HCT116 (cell line): ENCODE measurements around the gene DONSON. TPM values are rescaled to one million over a fixed set of nuclear protein-coding genes. Genes with fewer than 3 reads are reported as not detected.
"Not testable (repeated sequence)": the region's sequence is repeated elsewhere in the genome, so short reads cannot be mapped to it uniquely, and the experiment has no call there.

Experiments used
- ATAC-seq: fragments of 200-7000 bp; cut with Tn5 transposase; 2 replicates; pipeline ENCODE4 v1.9.1; 2020; ENCODE audit warnings: mild to moderate bottlenecking, moderate library complexity
- BruUV-seq: library from RNA; stranded (reverse); fragments of 400-500 nt; replicated peaks from 2 replicates; lab custom pipeline; 2021; lab: Mats Ljungman, UMichigan
- CTCF ChIA-PET: fragments of 300-600 bp; sonication (Branson Sonifier 250); formaldehyde crosslinking; loops from one replicate; lab custom pipeline; 2021; ENCODE audit warnings: antibody characterized with exemption; lab: Charles Lee
- POLR2A ChIA-PET: fragments of 300-600, 350-600 bp; sonication (Branson Sonifier 250); formaldehyde crosslinking; loops from one replicate; lab custom pipeline; 2021; ENCODE audit warnings: antibody characterized with exemption; lab: Charles Lee
- RAD21 ChIA-PET, 2 experiments: fragments of 300-600 bp; sonication (Branson Sonifier 250); formaldehyde crosslinking; loops; one replicate each; lab custom pipeline; 2023; ENCODE audit warnings: low total read pairs in 2 of 2; ENCODE audit not compliant: uncharacterized antibody in 2 of 2, unreplicated experiment in 2 of 2, low non-redundant PET in 1 of 2; lab: Charles Lee
- DNase-seq: peaks from one replicate; pipeline ENCODE4 v3.0.0-alpha.2; 2010; ENCODE audit warnings: low read depth, low spot score
- H2AFZ ChIP-seq: fragments of 200-600 bp; shearing (Covaris generic), sonication (generic); 2 replicates; pipeline ENCODE4 v1.6.1; 2017; ENCODE audit warnings: low read depth, mixed run types, mixed read lengths, antibody characterized with exemption, low read length; ENCODE audit not compliant: poor library complexity, severe bottlenecking
- H3K27ac ChIP-seq: 2 replicates; pipeline ENCODE4 v1.5.1; 2012; ENCODE audit warnings: low read depth, low read length
- H3K27me3 ChIP-seq: fragments of 200-600 bp; sonication (generic); 2 replicates; pipeline ENCODE4 v1.6.1; 2016; ENCODE audit warnings: mixed run types, low read length, mixed read lengths; ENCODE audit not compliant: insufficient read depth
- H3K36me3 ChIP-seq, 2 experiments: fragments of 200-500 bp in 1 of 2; fragments of 200-600 bp in 1 of 2; sonication (Bioruptor generic) in 1 of 2; sonication (generic) in 1 of 2; 2 replicates each; pipeline versions ENCODE4 v1.5.1 to v1.6.1; 2014 to 2016; ENCODE audit warnings: low read length in 2 of 2, inconsistent platforms in 1 of 2, mixed read lengths in 1 of 2, mixed run types in 1 of 2; ENCODE audit not compliant: insufficient read depth in 2 of 2, control insufficient read depth in 1 of 2
- H3K4me1 ChIP-seq, 2 experiments: fragments of 200-600 bp in 1 of 2; sonication (generic) in 1 of 2; 2 replicates each; pipeline versions ENCODE4 v1.5.1 to v1.6.1; 2012 to 2017; ENCODE audit warnings: low read length in 2 of 2, inconsistent platforms in 1 of 2, mild to moderate bottlenecking in 1 of 2, mixed read lengths in 1 of 2, mixed run types in 1 of 2, moderate library complexity in 1 of 2; ENCODE audit not compliant: insufficient read depth in 2 of 2, control insufficient read depth in 1 of 2
- H3K4me2 ChIP-seq: fragments of 200-600 bp; sonication (generic); 2 replicates; pipeline ENCODE4 v1.6.1; 2017; ENCODE audit warnings: mixed run types, low read length, mixed read lengths
- H3K4me3 ChIP-seq, 2 experiments: fragments of 200-600 bp in 1 of 2; sonication (generic) in 1 of 2; replicated peaks in 1 of 2; 2 replicates each; pipeline ENCODE4 v1.5.1; 2011 to 2016; ENCODE audit warnings: low read length in 2 of 2, control low read depth in 1 of 2, low read depth in 1 of 2, mild to moderate bottlenecking in 1 of 2, mixed read lengths in 1 of 2, mixed run types in 1 of 2
- H3K79me2 ChIP-seq: fragments of 200-600 bp; sonication (generic); 2 replicates; pipeline ENCODE4 v1.6.1; 2017; ENCODE audit warnings: mild to moderate bottlenecking, mixed run types, low read length, moderate library complexity, mixed read lengths; ENCODE audit not compliant: insufficient read depth
- H3K9ac ChIP-seq: fragments of 200-600 bp; sonication (generic); 2 replicates; pipeline ENCODE4 v1.6.1; 2016; ENCODE audit warnings: low read length, mixed read lengths
- H3K9me2 ChIP-seq: fragments of 200-600 bp; sonication (generic), shearing (Covaris generic); 2 replicates; pipeline ENCODE4 v1.6.1; 2017; ENCODE audit warnings: mixed run types, mild to moderate bottlenecking, moderate library complexity; ENCODE audit not compliant: insufficient read depth
- H3K9me3 ChIP-seq, 2 experiments: fragments of 200-500 bp in 1 of 2; fragments of 200-600 bp in 1 of 2; sonication (Bioruptor generic) in 1 of 2; sonication (generic) in 1 of 2; 2 replicates each; pipeline ENCODE4 v1.6.1; 2014 to 2017; ENCODE audit warnings: low read length in 2 of 2, mixed read lengths in 2 of 2, inconsistent platforms in 1 of 2, low read depth in 1 of 2, mild to moderate bottlenecking in 1 of 2, mixed run types in 1 of 2, moderate library complexity in 1 of 2; ENCODE audit not compliant: control insufficient read depth in 1 of 2, insufficient read depth in 1 of 2
- H4K20me1 ChIP-seq: fragments of 200-600 bp; sonication (generic), shearing (Covaris generic); 2 replicates; pipeline ENCODE4 v1.6.1; 2017; ENCODE audit warnings: mixed run types, mild to moderate bottlenecking, moderate library complexity; ENCODE audit not compliant: insufficient read depth
- CEBPB ChIP-seq: IDR thresholded peaks from 2 replicates; pipeline ENCODE4 v1.6.1; 2012; ENCODE audit warnings: low read depth
- ELF1 ChIP-seq: IDR thresholded peaks from 2 replicates; pipeline ENCODE4 v1.6.1; 2012; ENCODE audit warnings: low read depth, borderline replicate concordance
- POLR2AphosphoS5 ChIP-seq: IDR thresholded peaks from 2 replicates; pipeline ENCODE4 v1.6.1; 2011; ENCODE audit warnings: mild to moderate bottlenecking, low read depth, low read length, moderate library complexity
- TCF7L2 ChIP-seq: IDR thresholded peaks from 2 replicates; pipeline ENCODE4 v1.7.0; 2011; ENCODE audit warnings: borderline replicate concordance, inconsistent platforms; ENCODE audit not compliant: insufficient read depth, insufficient read length; ENCODE audit errors: extremely low read depth
- YY1 ChIP-seq: IDR thresholded peaks from 2 replicates; pipeline ENCODE4 v1.6.1; 2011; ENCODE audit warnings: low read length, low read depth, moderate library complexity, mild to moderate bottlenecking; ENCODE audit not compliant: insufficient replicate concordance; ENCODE audit errors: extremely low read depth
- ZBTB33 ChIP-seq: IDR thresholded peaks from 2 replicates; pipeline ENCODE4 v1.6.1; 2011; ENCODE audit warnings: mild to moderate bottlenecking, low read length, moderate library complexity; ENCODE audit not compliant: insufficient replicate concordance; ENCODE audit errors: extremely low read depth
- ZFX ChIP-seq: fragments of 450-650 bp; IDR thresholded peaks from 2 replicates; pipeline ENCODE4 v1.6.1; 2017
- intact Hi-C: fragments of 100-400 bp; cut with micrococcal nuclease; formaldehyde crosslinking; loops from 2 replicates; pipeline ENCODE4 v1.10.0; 2022
- total RNA-seq: library from RNA; stranded (reverse); gene quantifications from one replicate; pipeline ENCODE4 v1.2.1, GENCODE V29; 2021; ENCODE audit not compliant: unreplicated experiment

DONSON gene
- total RNA-seq, 1 experiment from 2014 or later = 31.7 TPM

- H3K36me3 ChIP-seq = peaks cover 46 to 53% of the 10 kb centered on the region in 2 experiments
- ChIA-PET CTCF (interaction anchor here (1.5 kb wide), 1 partner anchor 27 kb away, joined by 6 read pairs; no protein-coding TSS in a partner anchor), POLR2A (interaction anchor here (0.7 kb wide), 1 partner anchor 9 kb away, joined by 3 read pairs; the partner anchor contains the start of gene DONSON)
Measured at GRCh38 chr21:33578959-33579542, 9.4 kb downstream of the DONSON start.

GRCh38 chr21:33578214-33578613 lies 10.3 kb downstream of the DONSON start:
- Histone ChIP-seq H2AFZ (no peak overlapping the region), H3K4me1 (peaks cover 0 to 4% of the 10 kb centered on the region in 2 experiments; a peak in 1 of 4 replicates), H3K4me3 (no peak overlapping the region), H3K9me3 (no peaks in the 10 kb centered on the region), H3K79me2 (peaks cover 40% of the 10 kb centered on the region), H3K27ac (no peak overlapping the region), H3K9me2 (no peaks in the 10 kb centered on the region), H3K9ac (no peak overlapping the region), H3K36me3 (peaks cover 52 to 55% of the 10 kb centered on the region in 2 experiments), H4K20me1 (peaks cover 12% of the 10 kb centered on the region; the same call in 1 of the 2 replicates), H3K4me2 (no peak overlapping the region), H3K27me3 (no peaks in the 10 kb centered on the region)
- no peak for ATAC-seq
- CTCF ChIA-PET = no interaction called here
- TF ChIP-seq ZBTB33 = no peak
- TF ChIP-seq ZFX = no peak
- no peak for TF ChIP-seq TCF7L2
- no peak for TF ChIP-seq POLR2AphosphoS5
- BruUV-seq = no TSS peak
- no peak for DNase-seq
- intact Hi-C loops = no loop called here
- POLR2A ChIA-PET = no interaction called here
- RAD21 ChIA-PET = no interaction called here

More at GRCh38 chr21:33578959-33579542, 9.4 kb downstream of the DONSON start:
- no peaks in the 10 kb centered on the region for H3K27me3 ChIP-seq
- H3K4me3 ChIP-seq = no peak overlapping the region
- BruUV-seq = no TSS peak
- H3K9me3 ChIP-seq = no peaks in the 10 kb centered on the region
- H3K9me2 ChIP-seq = no peaks in the 10 kb centered on the region
- peaks cover 0 to 4% of the 10 kb centered on the region in 2 experiments; a peak in 1 of 4 replicates for H3K4me1 ChIP-seq
- H4K20me1 ChIP-seq = peaks cover 8% of the 10 kb centered on the region; the same call in 1 of the 2 replicates
- peak overlapping the region; percentile 55; the same call in 1 of the 2 replicates for H3K27ac ChIP-seq
- ATAC-seq (peak; percentile 33; the same call in 1 of the 2 replicates), DNase-seq (no peak)
- TF ChIP-seq CEBPB (no peak), YY1 (no peak), ELF1 (no peak), POLR2AphosphoS5 (no peak; the same call in 1 of the 2 replicates)
- intact Hi-C loops = no loop called here
- H3K79me2 ChIP-seq = peaks cover 35% of the 10 kb centered on the region
- no peak overlapping the region for H3K9ac ChIP-seq
- no peak overlapping the region for H3K4me2 ChIP-seq
- RAD21 ChIA-PET = no interaction called here
- H2AFZ ChIP-seq = no peak overlapping the region

- H3K27me3 ChIP-seq, H3K9me2 ChIP-seq, H3K9ac ChIP-seq, H2AFZ ChIP-seq, RAD21 ChIA-PET, DNase-seq, intact Hi-C loops, H3K4me2 ChIP-seq, ATAC-seq, H3K4me1 ChIP-seq, H3K4me3 ChIP-seq, H3K27ac ChIP-seq, H3K9me3 ChIP-seq: not testable (repeated sequence)
- CTCF ChIA-PET = interaction anchor here (1.2 kb wide), 1 partner anchor 29 kb away, joined by 3 read pairs; no protein-coding TSS in a partner anchor
- POLR2A ChIA-PET = interaction anchor here (0.7 kb wide), 1 partner anchor 1924 kb away, joined by 3 read pairs; no protein-coding TSS in a partner anchor
- TSS peak; percentile 39 for BruUV-seq
- peaks cover 52 to 67% of the 10 kb centered on the region in 2 experiments for H3K36me3 ChIP-seq
- H4K20me1 ChIP-seq = peaks cover 15% of the 10 kb centered on the region; the same call in 1 of the 2 replicates
- peaks cover 53% of the 10 kb centered on the region for H3K79me2 ChIP-seq
Measured at GRCh38 chr21:33576741-33577141, 11.7 kb downstream of the DONSON start.
